Activated naive CD4-positive, alpha-beta T cell treated with anti-CD3 and anti-CD28 coated beads, Interleukin-2, amount 50 U/mL, for 16 hours (primary cell): ENCODE results near the gene PDE8B.

Experiments
- DNase-seq: peaks from one replicate; pipeline ENCODE4 v3.0.0-alpha.2; 2020

Gene PDE8B

GRCh38 chr5:77232574-77233358 is 22.3 kb downstream of the PDE8B start:
- DNase-seq: no peak

- no peak for DNase-seq
Observed at GRCh38 chr5:77235846-77236721, 25.6 kb downstream of the PDE8B start.

- no peak for DNase-seq
Observed at GRCh38 chr5:77239126-77239741, 28.8 kb downstream of the PDE8B start.

- no peak for DNase-seq
Observed at GRCh38 chr5:77241444-77241843, 31.0 kb downstream of the PDE8B start.

GRCh38 chr5:77249475-77249874 is 39.0 kb downstream of the PDE8B start:
- no peak for DNase-seq

GRCh38 chr5:77250021-77250420 is 39.5 kb downstream of the PDE8B start:
- DNase-seq: no peak

- DNase-seq: no peak
Observed at GRCh38 chr5:77251921-77252320, 41.4 kb downstream of the PDE8B start.

GRCh38 chr5:77255617-77256016 is 45.1 kb downstream of the PDE8B start:
- DNase-seq: no peak

GRCh38 chr5:77256406-77256805 is 45.9 kb downstream of the PDE8B start:
- no peak for DNase-seq

- no peak for DNase-seq
Observed at GRCh38 chr5:77258652-77259051, 48.2 kb downstream of the PDE8B start.

GRCh38 chr5:77259476-77259875 is 49.0 kb downstream of the PDE8B start:
- no peak for DNase-seq

- DNase-seq: no peak
Observed at GRCh38 chr5:77262697-77263096, 52.2 kb downstream of the PDE8B start.

GRCh38 chr5:77266291-77266690 is 55.8 kb downstream of the PDE8B start:
- DNase-seq: no peak

- no peak for DNase-seq
Observed at GRCh38 chr5:77267496-77267895, 57.0 kb downstream of the PDE8B start.

GRCh38 chr5:77272206-77272605 is 61.7 kb downstream of the PDE8B start:
- DNase-seq: no peak

GRCh38 chr5:77277759-77278158 is 67.3 kb downstream of the PDE8B start:
- DNase-seq: no peak

- DNase-seq: no peak
Observed at GRCh38 chr5:77280036-77280435, 69.6 kb downstream of the PDE8B start.

- no peak for DNase-seq
Observed at GRCh38 chr5:77281969-77282336, 71.5 kb downstream of the PDE8B start.

- no peak for DNase-seq
Observed at GRCh38 chr5:77282337-77283027, 72.0 kb downstream of the PDE8B start.

GRCh38 chr5:77285251-77285841 is 74.9 kb downstream of the PDE8B start:
- DNase-seq: no peak

GRCh38 chr5:77292026-77292757 is 81.7 kb downstream of the PDE8B start:
- no peak for DNase-seq

GRCh38 chr5:77294185-77294584 is 83.7 kb downstream of the PDE8B start:
- DNase-seq: no peak
